Esophagus muscularis mucosa (tissue), 4 donors: ENCODE measurements around the gene LIN52. TPM values are rescaled to one million over a fixed set of nuclear protein-coding genes. Genes with fewer than 3 reads are reported as not detected.

Experiments used
- DNase-seq: peaks from one replicate; pipeline ENCODE4 v3.0.0-alpha.2; 2017; ENCODE audit errors: extremely low spot score
- H3K27ac ChIP-seq, 4 donors: fragments of 200-600 bp; sonication (generic); replicated peaks in 1 of 4; 1 replicate in 3 of 4; 2 replicates in 1 of 4; pipeline ENCODE4 v1.5.1; 2016 to 2019; ENCODE audit warnings: mild to moderate bottlenecking in 1 of 4
- H3K27me3 ChIP-seq, 4 donors: fragments of 200-600 bp; sonication (generic); one replicate each; pipeline versions ENCODE4 v1.5.1 to v1.6.0; 2016 to 2019
- H3K36me3 ChIP-seq, 4 donors: fragments of 200-600 bp; sonication (generic); one replicate each; pipeline ENCODE4 v1.5.1; 2016 to 2019
- H3K4me1 ChIP-seq, 4 donors: fragments of 200-600 bp; sonication (generic); one replicate each; pipeline ENCODE4 v1.5.1; 2016 to 2019
- H3K4me3 ChIP-seq, 4 donors: fragments of 200-600 bp; sonication (generic); 1 replicate in 2 of 4; 2 replicates in 2 of 4; pipeline ENCODE4 v1.5.1; 2016 to 2019; ENCODE audit warnings: mild to moderate bottlenecking in 4 of 4, moderate library complexity in 1 of 4
- H3K9me3 ChIP-seq, 4 donors: fragments of 200-600 bp; sonication (generic); 1 replicate in 3 of 4; 2 replicates in 1 of 4; pipeline ENCODE4 v1.5.1; 2016 to 2019
- EP300 ChIP-seq: sonication (generic); formaldehyde crosslinking; IDR thresholded peaks from one replicate; pipeline ENCODE4 v1.6.1; 2017; ENCODE audit warnings: antibody characterized with exemption
- POLR2A ChIP-seq: fragments of 450-650 bp; IDR thresholded peaks from one replicate; pipeline ENCODE4 v1.6.1; 2017; ENCODE audit warnings: antibody characterized with exemption, moderate library complexity, mild to moderate bottlenecking, low read depth
- POLR2AphosphoS5 ChIP-seq, 2 donors: sonication (generic); formaldehyde crosslinking; IDR thresholded peaks; one replicate each; pipeline ENCODE4 v1.6.1; 2017; ENCODE audit warnings: antibody characterized with exemption in 2 of 2
- WGBS: methylation state at CpG from one replicate; pipeline ENCODE4 v1.1.5; 2018; 5-methylcytosine and 5-hydroxymethylcytosine counted together
- intact Hi-C: fragments of 100-400 bp; cut with DNase I; formaldehyde crosslinking; loops from one replicate; pipeline ENCODE4 v1.15.1; 2023
- total RNA-seq, 4 donors: library from RNA; depleted of rRNA; stranded (reverse); fragments of >200 nt; gene quantifications; one replicate each; pipeline versions ENCODE4 v1.1.0 to v1.2.1, GENCODE V29; 2016
- TF ChIP-seq, protein P1 (sequence below), 3 experiments: fragments of 200-600 bp in 2 of 3; fragments of 450-650 bp in 1 of 3; sonication (generic) in 2 of 3; IDR thresholded peaks; one replicate each; pipeline ENCODE4 v1.5.1; 2017 to 2019; ENCODE audit warnings: antibody characterized with exemption in 3 of 3, mild to moderate bottlenecking in 2 of 3, moderate library complexity in 1 of 3

The LIN52 gene
- total RNA-seq, 4 donors from 2014 or later, result 8.4 to 13.5 (median 11.7) TPM

GRCh38 chr14:74045522-74045921, 39.2 kb upstream of the LIN52 start:
- TF ChIP-seq POLR2A (no peak), POLR2AphosphoS5 (IDR thresholded peaks at IDR 0.05) (no peak), EP300 (no peak)
- TF ChIP-seq, protein P1, sequence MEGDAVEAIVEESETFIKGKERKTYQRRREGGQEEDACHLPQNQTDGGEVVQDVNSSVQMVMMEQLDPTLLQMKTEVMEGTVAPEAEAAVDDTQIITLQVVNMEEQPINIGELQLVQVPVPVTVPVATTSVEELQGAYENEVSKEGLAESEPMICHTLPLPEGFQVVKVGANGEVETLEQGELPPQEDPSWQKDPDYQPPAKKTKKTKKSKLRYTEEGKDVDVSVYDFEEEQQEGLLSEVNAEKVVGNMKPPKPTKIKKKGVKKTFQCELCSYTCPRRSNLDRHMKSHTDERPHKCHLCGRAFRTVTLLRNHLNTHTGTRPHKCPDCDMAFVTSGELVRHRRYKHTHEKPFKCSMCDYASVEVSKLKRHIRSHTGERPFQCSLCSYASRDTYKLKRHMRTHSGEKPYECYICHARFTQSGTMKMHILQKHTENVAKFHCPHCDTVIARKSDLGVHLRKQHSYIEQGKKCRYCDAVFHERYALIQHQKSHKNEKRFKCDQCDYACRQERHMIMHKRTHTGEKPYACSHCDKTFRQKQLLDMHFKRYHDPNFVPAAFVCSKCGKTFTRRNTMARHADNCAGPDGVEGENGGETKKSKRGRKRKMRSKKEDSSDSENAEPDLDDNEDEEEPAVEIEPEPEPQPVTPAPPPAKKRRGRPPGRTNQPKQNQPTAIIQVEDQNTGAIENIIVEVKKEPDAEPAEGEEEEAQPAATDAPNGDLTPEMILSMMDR (IDR thresholded peaks at IDR 0.05), result no peak
- Histone ChIP-seq H3K27ac (no peak overlapping the region), H3K4me1 (no peaks in the 10 kb centered on the region), H3K4me3 (no peak overlapping the region), H3K27me3 (no peaks in the 10 kb centered on the region), H3K9me3 (no peaks in the 10 kb centered on the region), H3K36me3 (peaks cover 0 to 62% (median 22%) of the 10 kb centered on the region in 4 donors)
- no peak for DNase-seq
- 95% methylated on average over 4 of the region's 4 CpGs for WGBS
- intact Hi-C loops, result no loop called here

DNA sequence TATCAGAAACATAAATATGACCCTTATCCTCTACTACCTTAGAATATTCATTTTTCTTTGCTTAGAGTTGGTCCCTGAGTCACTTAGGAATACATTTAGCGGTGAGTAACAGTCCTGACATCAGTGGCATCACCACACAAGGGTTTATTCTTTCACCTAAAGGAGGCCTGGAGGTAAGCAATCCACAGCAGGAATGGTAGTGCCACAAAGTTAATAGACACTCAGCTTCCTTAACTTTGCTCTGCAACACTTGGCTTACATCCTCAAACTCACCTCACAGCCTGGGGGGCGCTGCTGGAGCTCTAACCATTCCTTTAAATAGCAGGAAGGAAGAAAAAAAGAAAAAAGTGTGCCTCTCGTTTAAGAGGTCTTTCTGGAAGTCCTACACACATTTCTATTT, 36.5 kb upstream of the LIN52 start:
- H3K4me1 ChIP-seq, result no peaks in the 10 kb centered on the region
- no peak for DNase-seq
- no peak overlapping the region for H3K4me3 ChIP-seq
- peaks cover 0 to 40% (median 13%) of the 10 kb centered on the region in 4 donors for H3K36me3 ChIP-seq
- WGBS, result 65% methylated on average over 3 of the region's 3 CpGs
- H3K27me3 ChIP-seq, result no peaks in the 10 kb centered on the region
- TF ChIP-seq POLR2AphosphoS5 (IDR thresholded peaks at IDR 0.05) (no peak), POLR2A (no peak), EP300 (no peak)
- TF ChIP-seq, protein P1 (IDR thresholded peaks at IDR 0.05), result no peak
- no peaks in the 10 kb centered on the region for H3K9me3 ChIP-seq
- no peak overlapping the region for H3K27ac ChIP-seq
- intact Hi-C loops, result no loop called here

- DNase-seq, result no peak
- no peak overlapping the region for H3K4me3 ChIP-seq
- WGBS, result 69% methylated on average over 3 of the region's 3 CpGs
- intact Hi-C loops, result no loop called here
- TF ChIP-seq, protein P1 (IDR thresholded peaks at IDR 0.05), result no peak
- no peaks in the 10 kb centered on the region for H3K9me3 ChIP-seq
- no peaks in the 10 kb centered on the region for H3K27me3 ChIP-seq
- H3K4me1 ChIP-seq, result no peaks in the 10 kb centered on the region
- H3K27ac ChIP-seq, result no peak overlapping the region
- peaks cover 0 to 28% (median 13%) of the 10 kb centered on the region in 4 donors for H3K36me3 ChIP-seq
Measured at GRCh38 chr14:74049876-74050495, 34.8 kb upstream of the LIN52 start.

GRCh38 chr14:74062809-74063150, 22.0 kb upstream of the LIN52 start:
- H3K36me3 ChIP-seq, result peaks cover 62 to 100% (median 94%) of the 10 kb centered on the region in 4 donors
- H3K9me3 ChIP-seq, result no peaks in the 10 kb centered on the region
- H3K4me1 ChIP-seq, result no peaks in the 10 kb centered on the region
- no peak overlapping the region for H3K27ac ChIP-seq
- no peaks in the 10 kb centered on the region for H3K27me3 ChIP-seq
- H3K4me3 ChIP-seq, result no peak overlapping the region
- intact Hi-C loops, result no loop called here
- TF ChIP-seq, protein P1 (IDR thresholded peaks at IDR 0.05), result no peak
- no peak for TF ChIP-seq EP300
- TF ChIP-seq POLR2A, result no peak
- TF ChIP-seq POLR2AphosphoS5 (IDR thresholded peaks at IDR 0.05), result no peak
- no peak for DNase-seq
- 94% methylated on average over 2 of the region's 2 CpGs for WGBS

- Histone ChIP-seq H3K27me3 (no peaks in the 10 kb centered on the region), H3K4me1 (no peaks in the 10 kb centered on the region), H3K4me3 (no peak overlapping the region), H3K36me3 (peaks cover 63 to 100% (median 93%) of the 10 kb centered on the region in 4 donors), H3K9me3 (no peaks in the 10 kb centered on the region), H3K27ac (no peak overlapping the region)
- no peak for DNase-seq
- intact Hi-C loops, result no loop called here
- TF ChIP-seq, protein P1 (IDR thresholded peaks at IDR 0.05), result no peak
- no peak for TF ChIP-seq POLR2AphosphoS5 (IDR thresholded peaks at IDR 0.05)
- TF ChIP-seq POLR2A, result no peak
- TF ChIP-seq EP300, result no peak
Measured at GRCh38 chr14:74064426-74064825, 20.3 kb upstream of the LIN52 start.
